Upper lobe of left lung (tissue), 6 donors: ENCODE results near the gene ANKRD11. TPM values are rescaled to one million over a fixed set of nuclear protein-coding genes. Genes with fewer than 3 reads are reported as not detected.

ENCODE experiments used
- ATAC-seq, 2 donors: fragments of 200-7000 bp; cut with Tn5 transposase; one replicate each; pipeline ENCODE4 v1.9.1; 2022; ENCODE audit warnings: mild to moderate bottlenecking in 2 of 2, moderate library complexity in 2 of 2; ENCODE audit not compliant: low FRiP score in 2 of 2
- DNase-seq, 2 donors: peaks; one replicate each; pipeline ENCODE4 v3.0.0-alpha.2; 2019 to 2020
- H3K27ac ChIP-seq, 4 donors: fragments of 200-600 bp; sonication (generic); one replicate each; pipeline ENCODE4 v1.5.1; 2016 to 2019
- H3K27me3 ChIP-seq, 4 donors: fragments of 200-600 bp; sonication (generic); one replicate each; pipeline ENCODE4 v1.5.1; 2017 to 2019
- H3K36me3 ChIP-seq, 4 donors: fragments of 200-600 bp; sonication (generic); one replicate each; pipeline ENCODE4 v1.5.1; 2016 to 2019
- H3K4me1 ChIP-seq, 4 donors: fragments of 200-600 bp; sonication (generic); one replicate each; pipeline ENCODE4 v1.5.1; 2018 to 2019
- H3K4me3 ChIP-seq, 4 donors: fragments of 200-600 bp; sonication (generic); one replicate each; pipeline ENCODE4 v1.5.1; 2017 to 2019; ENCODE audit warnings: mild to moderate bottlenecking in 2 of 4, moderate library complexity in 1 of 4
- H3K9me3 ChIP-seq, 4 donors: fragments of 200-600 bp; sonication (generic); one replicate each; pipeline ENCODE4 v1.5.1; 2018 to 2019
- CTCF ChIP-seq, 6 experiments: fragments of 450-650 bp in 4 of 6; fragments of 200-600 bp in 2 of 6; sonication (generic) in 2 of 6; IDR thresholded peaks; one replicate each; pipeline ENCODE4 v1.5.1; 2016 to 2019; ENCODE audit warnings: antibody characterized with exemption in 6 of 6
- EP300 ChIP-seq, 4 donors: sonication (generic); formaldehyde crosslinking; IDR thresholded peaks; one replicate each; pipeline ENCODE4 v1.5.1; 2017; ENCODE audit warnings: antibody characterized with exemption in 4 of 4, control low read depth in 2 of 4
- POLR2A ChIP-seq, 4 donors: fragments of 450-650 bp; IDR thresholded peaks; one replicate each; pipeline ENCODE4 v1.5.1; 2016 to 2017; ENCODE audit warnings: antibody characterized with exemption in 4 of 4, mild to moderate bottlenecking in 2 of 4
- POLR2AphosphoS5 ChIP-seq, 2 donors: sonication (generic); formaldehyde crosslinking; IDR thresholded peaks; one replicate each; pipeline ENCODE4 v1.5.1; 2017; ENCODE audit warnings: antibody characterized with exemption in 2 of 2
- WGBS, 2 donors: methylation state at CpG; one replicate each; pipeline ENCODE4 v1.1.5; 2017 to 2018; 5-methylcytosine and 5-hydroxymethylcytosine counted together
- total RNA-seq, 6 donors: library from RNA; depleted of rRNA in 4 of 6; stranded (reverse); fragments of >200 nt in 4 of 6; gene quantifications; one replicate each; pipeline versions ENCODE4 v1.1.0 to v1.2.1, GENCODE V29; 2016 to 2021
- donor health status: DM: no; HTN: no; CAD: no; lungs with moderate emphysema.
- donor health status: DM: no; HTN: yes; CAD: no; lungs with severe emphysema.

Gene ANKRD11
- total RNA-seq, 6 donors from 2014 or later = 92.4 to 313 (median 134) TPM

GRCh38 chr16:89397331-89397861, 93.0 kb downstream of the ANKRD11 start:
- TF ChIP-seq POLR2AphosphoS5 (IDR thresholded peaks at IDR 0.05) (no peak), POLR2A (IDR thresholded peaks at IDR 0.05) (no peak), CTCF (IDR thresholded peaks at IDR 0.05) (no peak), EP300 (IDR thresholded peaks at IDR 0.05) (no peak)
- Histone ChIP-seq H3K4me1 (peaks cover 29 to 56% (median 34%) of the 10 kb centered on the region in 4 donors), H3K4me3 (no peak overlapping the region), H3K36me3 (no peaks in the 10 kb centered on the region), H3K9me3 (no peaks in the 10 kb centered on the region), H3K27ac (no peak overlapping the region), H3K27me3 (no peaks in the 10 kb centered on the region)
- ATAC-seq (no peak), DNase-seq (no peak)
- WGBS, 2 donors = 83 to 91% methylated on average over 8 to 16 of the region's 16 CpGs

DNA sequence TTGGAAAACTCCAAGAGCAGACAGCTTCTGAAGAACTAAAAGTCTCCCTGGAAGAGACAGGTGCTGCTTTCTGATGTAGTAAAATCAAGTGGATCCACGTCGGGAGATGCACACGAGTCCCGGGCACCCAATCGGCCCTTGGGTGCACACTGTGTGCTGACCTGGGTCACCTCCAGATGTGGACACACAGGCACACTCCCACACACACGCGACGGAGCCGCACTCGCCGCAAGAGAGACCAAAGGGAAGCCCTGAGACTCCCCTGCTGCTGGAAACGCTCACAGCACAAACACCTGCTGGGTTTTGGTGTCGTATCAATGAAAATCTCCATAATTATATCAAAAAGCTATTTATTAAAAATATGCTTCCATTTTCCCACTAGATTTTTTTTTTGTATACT, 94.2 kb downstream of the ANKRD11 start:
- H3K9me3 ChIP-seq = no peaks in the 10 kb centered on the region
- no peak for DNase-seq
- H3K4me3 ChIP-seq = no peak overlapping the region
- ATAC-seq = no peak
- H3K27me3 ChIP-seq = no peaks in the 10 kb centered on the region
- TF ChIP-seq POLR2AphosphoS5 (IDR thresholded peaks at IDR 0.05) = no peak
- TF ChIP-seq EP300 (IDR thresholded peaks at IDR 0.05) = no peak
- TF ChIP-seq POLR2A (IDR thresholded peaks at IDR 0.05) = no peak
- no peak for TF ChIP-seq CTCF (IDR thresholded peaks at IDR 0.05)
- H3K36me3 ChIP-seq = peaks cover 0 to 3% (median 0%) of the 10 kb centered on the region in 4 donors
- WGBS, 2 donors = 86 to 90% methylated on average over 13 of the region's 13 CpGs
- no peak overlapping the region for H3K27ac ChIP-seq
- H3K4me1 ChIP-seq = peaks cover 29 to 48% (median 39%) of the 10 kb centered on the region in 4 donors

DNA sequence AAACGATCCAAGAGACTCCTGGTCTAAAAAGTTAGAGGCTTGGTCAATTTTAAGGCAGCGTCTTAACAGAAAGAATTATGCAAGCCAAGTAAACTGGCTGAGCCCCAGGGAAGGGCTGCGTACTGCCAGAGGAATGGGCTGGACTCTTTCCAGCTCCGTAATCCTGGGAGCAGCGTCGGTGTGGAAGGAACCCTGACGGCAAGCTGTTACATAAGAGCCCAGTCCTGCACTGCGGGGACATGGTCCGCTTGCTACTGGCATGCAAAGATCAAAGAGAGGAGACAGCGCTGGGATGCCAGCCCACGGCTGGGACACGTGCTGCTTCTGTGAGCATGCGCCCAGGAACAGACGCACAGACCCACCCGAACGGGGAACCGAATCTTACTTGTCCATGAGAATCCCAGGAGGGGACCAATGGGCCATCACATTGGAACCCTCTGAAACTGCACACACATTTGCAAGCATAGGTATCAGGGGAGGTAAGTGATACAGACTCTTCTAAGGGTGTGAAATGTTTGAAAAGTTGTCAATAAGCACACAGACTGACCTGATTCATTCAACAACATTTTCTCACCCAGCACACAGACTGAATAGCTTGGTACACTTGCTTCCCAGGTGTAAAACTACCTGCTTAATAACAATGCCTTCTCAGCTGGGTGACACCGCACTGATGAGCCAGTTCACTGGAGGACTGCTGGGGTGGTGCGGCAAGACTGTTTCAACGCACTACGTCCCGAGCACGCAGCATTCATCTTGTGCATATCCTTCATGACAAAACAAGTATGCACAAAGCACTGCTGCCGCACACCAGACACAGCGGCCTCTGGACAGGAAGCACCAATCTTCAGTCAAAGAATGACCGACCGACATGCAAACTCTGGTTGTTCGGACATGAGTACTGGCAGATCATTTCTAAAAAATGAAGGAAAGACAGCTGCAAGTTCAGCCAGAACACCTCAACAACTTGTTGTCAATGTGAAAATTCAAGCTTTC, 94.9 kb downstream of the ANKRD11 start:
- Histone ChIP-seq H3K27me3 (no peaks in the 10 kb centered on the region), H3K4me3 (no peak overlapping the region), H3K9me3 (no peaks in the 10 kb centered on the region), H3K4me1 (peaks cover 29 to 42% (median 39%) of the 10 kb centered on the region in 4 donors), H3K36me3 (peaks cover 0 to 4% (median 0%) of the 10 kb centered on the region in 4 donors), H3K27ac (peak overlapping the region; percentile 3 to 57 (median 36))
- WGBS, 2 donors = 33 to 38% methylated on average over 19 to 28 of the region's 28 CpGs
- TF ChIP-seq POLR2AphosphoS5 (IDR thresholded peaks at IDR 0.05) (peak; percentile 56 to 78), EP300 (IDR thresholded peaks at IDR 0.05) (peak in 1 of 4 donors; percentile 37), CTCF (IDR thresholded peaks at IDR 0.05) (no peak), POLR2A (IDR thresholded peaks at IDR 0.05) (no peak)
- DNase-seq (peak in 1 of 2 donors; percentile 88), ATAC-seq (peak; percentile 91 to 94)

GRCh38 chr16:89393738-89394406, 96.5 kb downstream of the ANKRD11 start:
- peak in 1 of 2 donors; percentile 86 for DNase-seq
- ATAC-seq = peak; percentile 40 to 42
- WGBS, 2 donors = 56 to 59% methylated on average over 8 to 14 of the region's 14 CpGs
- Histone ChIP-seq H3K36me3 (peaks cover 0 to 4% (median 0%) of the 10 kb centered on the region in 4 donors), H3K27ac (peak overlapping the region in 3 of 4 donors; percentile 30 to 57 (median 35)), H3K27me3 (no peaks in the 10 kb centered on the region), H3K4me3 (no peak overlapping the region), H3K4me1 (peaks cover 29 to 42% (median 39%) of the 10 kb centered on the region in 4 donors), H3K9me3 (no peaks in the 10 kb centered on the region)
- TF ChIP-seq CTCF (IDR thresholded peaks at IDR 0.05) = no peak
- no peak for TF ChIP-seq POLR2A (IDR thresholded peaks at IDR 0.05)
- TF ChIP-seq EP300 (IDR thresholded peaks at IDR 0.05) = no peak
- TF ChIP-seq POLR2AphosphoS5 (IDR thresholded peaks at IDR 0.05) = no peak
